ENCODE results near the gene P2RY11. TPM values are rescaled to one million over a fixed set of nuclear protein-coding genes. Genes with fewer than 3 reads are reported as not detected.

Gene P2RY11
- total and polyA plus RNA-seq, 7 donors = 4.0 to 18.5 (median 12.7) TPM

GRCh38 chr19:10135551-10136334, 24.2 kb downstream of the P2RY11 start:
- intact Hi-C loops (cut with DNase I) = no loop called here
- Histone ChIP-seq H3K27me3 (ENCODE audit: insufficient read depth in 3 of 3, low read length in 2 of 3) (no peaks in the 10 kb centered on the region), H3K9me3 (no peaks in the 10 kb centered on the region), H3K4me3 (no peak overlapping the region), H3K27ac (no peak overlapping the region), H3K36me3 (ENCODE audit: insufficient read depth in 1 of 2, low read depth in 1 of 2) (peaks cover 3 to 87% of the 10 kb centered on the region in 2 donors), H3K4me1 (no peaks in the 10 kb centered on the region)
- WGBS, 3 donors = 91 to 93% (median 92%) methylated on average over 39 of the region's 39 CpGs
- DNase-seq (no peak), ATAC-seq (no peak)
- no peak for TF ChIP-seq CTCF (IDR thresholded peaks at IDR 0.05)

- no peak overlapping the region for H3K4me3 ChIP-seq
- no peak for ATAC-seq
- H3K27me3 ChIP-seq (ENCODE audit: insufficient read depth in 3 of 3, low read length in 2 of 3) = no peaks in the 10 kb centered on the region
- no peaks in the 10 kb centered on the region for H3K4me1 ChIP-seq
- WGBS, 3 donors = 93 to 96% (median 95%) methylated on average over 14 of the region's 14 CpGs
- intact Hi-C loops (cut with DNase I) = no loop called here
- peaks cover 3 to 95% of the 10 kb centered on the region in 2 donors for H3K36me3 ChIP-seq (ENCODE audit: insufficient read depth in 1 of 2, low read depth in 1 of 2)
- H3K27ac ChIP-seq = no peak overlapping the region
- H3K9me3 ChIP-seq = no peaks in the 10 kb centered on the region
- no peak for TF ChIP-seq CTCF (IDR thresholded peaks at IDR 0.05)
- no peak for DNase-seq
These were observed 25.4 kb downstream of the P2RY11 start for GRCh38 chr19:10136936-10137335.

GRCh38 chr19:10137751-10138682, 26.5 kb downstream of the P2RY11 start:
- no peak for DNase-seq
- Histone ChIP-seq H3K36me3 (ENCODE audit: insufficient read depth in 1 of 2, low read depth in 1 of 2) (peaks cover 3 to 95% of the 10 kb centered on the region in 2 donors), H3K9me3 (no peaks in the 10 kb centered on the region), H3K27ac (no peak overlapping the region), H3K4me1 (no peaks in the 10 kb centered on the region), H3K27me3 (ENCODE audit: insufficient read depth in 3 of 3, low read length in 2 of 3) (no peaks in the 10 kb centered on the region), H3K4me3 (no peak overlapping the region)
- no peak for TF ChIP-seq CTCF (IDR thresholded peaks at IDR 0.05)
- WGBS, 3 donors = 58 to 67% (median 61%) methylated on average over 38 of the region's 38 CpGs
- intact Hi-C loops (cut with DNase I) = no loop called here
- ATAC-seq = peak in 3 of 4 donors; percentile 52 to 80 (median 54)

GRCh38 chr19:10138879-10139795, 27.6 kb downstream of the P2RY11 start:
- Histone ChIP-seq H3K27me3 (ENCODE audit: insufficient read depth in 3 of 3, low read length in 2 of 3) (no peaks in the 10 kb centered on the region), H3K27ac (no peak overlapping the region), H3K4me1 (no peaks in the 10 kb centered on the region), H3K36me3 (ENCODE audit: insufficient read depth in 1 of 2, low read depth in 1 of 2) (peaks cover 0 to 95% of the 10 kb centered on the region in 2 donors), H3K9me3 (no peaks in the 10 kb centered on the region), H3K4me3 (no peak overlapping the region)
- ATAC-seq (no peak), DNase-seq (no peak)
- intact Hi-C loops (cut with DNase I) = no loop called here
- 93 to 95% (median 93%) methylated on average over 27 of the region's 27 CpGs for WGBS, 3 donors
- no peak for TF ChIP-seq CTCF (IDR thresholded peaks at IDR 0.05)

Data from psoas muscle (tissue), 8 donors.